ENCODE results near the gene MTERF2. TPM values are rescaled to one million over a fixed set of nuclear protein-coding genes. Genes with fewer than 3 reads are reported as not detected.
"Not testable (repeated sequence)": the region's sequence is repeated elsewhere in the genome, so short reads cannot be mapped to it uniquely, and the experiment has no call there.

The MTERF2 gene
- total and polyA plus RNA-seq, 2 donors (not counting 1 experiment from before 2014, with no cell fraction given), result 6.3 to 7.3 TPM

- no peaks in the 10 kb centered on the region for H3K27me3 ChIP-seq (ENCODE audit: control insufficient read depth, insufficient read depth, low read length)
- no peak for DNase-seq (ENCODE audit: low read depth in 2 of 2)
- H3K9me3 ChIP-seq (ENCODE audit: control insufficient read depth, insufficient read depth, low read depth, low read length), result no peaks in the 10 kb centered on the region
- no peak overlapping the region for H3K27ac ChIP-seq (ENCODE audit: insufficient read depth, low read length)
- no peaks in the 10 kb centered on the region for H3K36me3 ChIP-seq (ENCODE audit: control insufficient read depth, insufficient read depth, low read length)
- no peak overlapping the region for H3K4me3 ChIP-seq (replicated peaks in 1 of 4; ENCODE audit: control extremely low read depth in 1 of 4, insufficient read depth in 1 of 4, low read depth in 3 of 4, low read length in 4 of 4)
- H3K4me1 ChIP-seq (ENCODE audit: control insufficient read depth, extremely low read depth, insufficient read depth, low read length), result peaks cover 3% of the 10 kb centered on the region
- no peak overlapping the region for H3K9ac ChIP-seq (ENCODE audit: insufficient read depth, low read length)
- no peaks in the 10 kb centered on the region for H4K20me1 ChIP-seq (ENCODE audit: control insufficient read depth, extremely low read depth, insufficient read depth, low read length)
- no peak overlapping the region for H3K4me2 ChIP-seq (ENCODE audit: extremely low read depth, insufficient read depth, low read length)
- no peaks in the 10 kb centered on the region for H3K79me2 ChIP-seq (ENCODE audit: control insufficient read depth, insufficient read depth, low read length)
- TF ChIP-seq EZH2 (IDR thresholded peaks at IDR 0.05; ENCODE audit: low read length, missing control alignments), result no peak
- no peak for TF ChIP-seq CTCF (conservative IDR thresholded peaks at IDR 0.05 in 1 of 2, IDR thresholded peaks at IDR 0.05 in 1 of 2; ENCODE audit: low read depth in 1 of 2, low read length in 2 of 2)
- H2AFZ ChIP-seq (ENCODE audit: low read length), result no peak overlapping the region
Measured at GRCh38 chr12:106997916-106998315, 11.0 kb upstream of the MTERF2 start.

- H3K4me1 ChIP-seq (ENCODE audit: control insufficient read depth, extremely low read depth, insufficient read depth, low read length); H3K4me3 ChIP-seq (replicated peaks in 1 of 4; ENCODE audit: control extremely low read depth in 1 of 4, insufficient read depth in 1 of 4, low read depth in 3 of 4, low read length in 4 of 4); H4K20me1 ChIP-seq (ENCODE audit: control insufficient read depth, extremely low read depth, insufficient read depth, low read length); H3K27ac ChIP-seq (ENCODE audit: insufficient read depth, low read length); H3K9me3 ChIP-seq (ENCODE audit: control insufficient read depth, insufficient read depth, low read depth, low read length); H3K36me3 ChIP-seq (ENCODE audit: control insufficient read depth, insufficient read depth, low read length); H2AFZ ChIP-seq (ENCODE audit: low read length); H3K27me3 ChIP-seq (ENCODE audit: control insufficient read depth, insufficient read depth, low read length); H3K9ac ChIP-seq (ENCODE audit: insufficient read depth, low read length); H3K4me2 ChIP-seq (ENCODE audit: extremely low read depth, insufficient read depth, low read length); H3K79me2 ChIP-seq (ENCODE audit: control insufficient read depth, insufficient read depth, low read length); DNase-seq (ENCODE audit: low read depth in 2 of 2): not testable (repeated sequence)
Measured at GRCh38 chr12:106996102-106996501, 9.2 kb upstream of the MTERF2 start.

- Histone ChIP-seq H3K4me1 (ENCODE audit: control insufficient read depth, extremely low read depth, insufficient read depth, low read length) (peaks cover 4% of the 10 kb centered on the region), H3K9ac (ENCODE audit: insufficient read depth, low read length) (no peak overlapping the region), H4K20me1 (ENCODE audit: control insufficient read depth, extremely low read depth, insufficient read depth, low read length) (no peaks in the 10 kb centered on the region), H3K79me2 (ENCODE audit: control insufficient read depth, insufficient read depth, low read length) (no peaks in the 10 kb centered on the region), H3K4me3 (replicated peaks in 1 of 4; ENCODE audit: control extremely low read depth in 1 of 4, insufficient read depth in 1 of 4, low read depth in 3 of 4, low read length in 4 of 4) (no peak overlapping the region), H3K27me3 (ENCODE audit: control insufficient read depth, insufficient read depth, low read length) (no peaks in the 10 kb centered on the region), H3K36me3 (ENCODE audit: control insufficient read depth, insufficient read depth, low read length) (no peaks in the 10 kb centered on the region), H3K4me2 (ENCODE audit: extremely low read depth, insufficient read depth, low read length) (peak overlapping the region; percentile 66), H2AFZ (ENCODE audit: low read length) (no peak overlapping the region), H3K9me3 (ENCODE audit: control insufficient read depth, insufficient read depth, low read depth, low read length) (no peaks in the 10 kb centered on the region), H3K27ac (ENCODE audit: insufficient read depth, low read length) (peak overlapping the region; percentile 38)
- TF ChIP-seq EZH2 (IDR thresholded peaks at IDR 0.05; ENCODE audit: low read length, missing control alignments) (no peak), CTCF (conservative IDR thresholded peaks at IDR 0.05 in 1 of 2, IDR thresholded peaks at IDR 0.05 in 1 of 2; ENCODE audit: low read depth in 1 of 2, low read length in 2 of 2) (no peak)
- peak; percentile 49 to 68 for DNase-seq (ENCODE audit: low read depth in 2 of 2)
Measured at GRCh38 chr12:106994579-106995220, 7.8 kb upstream of the MTERF2 start.
